Fibroblast of pulmonary artery (primary cell): ENCODE data around the gene OTOGL.
A peak's percentile ranks its signal among the peaks of the same experiment; 100 is the strongest.

Source experiments
- DNase-seq: peaks from one replicate; pipeline ENCODE4 v3.0.0-alpha.2; 2010; ENCODE audit warnings: low read depth
- H3K4me3 ChIP-seq: replicated peaks from 2 replicates; pipeline ENCODE4 v1.5.1; 2011; ENCODE audit warnings: low read depth, mild to moderate bottlenecking, control low read depth, low read length, moderate library complexity
- TF ChIP-seq, protein P1 (sequence below): IDR thresholded peaks from 2 replicates; pipeline ENCODE4 v1.5.1; 2011; ENCODE audit warnings: mild to moderate bottlenecking, control low read depth, low read length, inconsistent platforms; ENCODE audit errors: missing control alignments

Gene OTOGL

GRCh38 chr12:80154261-80154660, 54.9 kb downstream of the OTOGL start:
- peak; percentile 26 for DNase-seq
- TF ChIP-seq, protein P1, sequence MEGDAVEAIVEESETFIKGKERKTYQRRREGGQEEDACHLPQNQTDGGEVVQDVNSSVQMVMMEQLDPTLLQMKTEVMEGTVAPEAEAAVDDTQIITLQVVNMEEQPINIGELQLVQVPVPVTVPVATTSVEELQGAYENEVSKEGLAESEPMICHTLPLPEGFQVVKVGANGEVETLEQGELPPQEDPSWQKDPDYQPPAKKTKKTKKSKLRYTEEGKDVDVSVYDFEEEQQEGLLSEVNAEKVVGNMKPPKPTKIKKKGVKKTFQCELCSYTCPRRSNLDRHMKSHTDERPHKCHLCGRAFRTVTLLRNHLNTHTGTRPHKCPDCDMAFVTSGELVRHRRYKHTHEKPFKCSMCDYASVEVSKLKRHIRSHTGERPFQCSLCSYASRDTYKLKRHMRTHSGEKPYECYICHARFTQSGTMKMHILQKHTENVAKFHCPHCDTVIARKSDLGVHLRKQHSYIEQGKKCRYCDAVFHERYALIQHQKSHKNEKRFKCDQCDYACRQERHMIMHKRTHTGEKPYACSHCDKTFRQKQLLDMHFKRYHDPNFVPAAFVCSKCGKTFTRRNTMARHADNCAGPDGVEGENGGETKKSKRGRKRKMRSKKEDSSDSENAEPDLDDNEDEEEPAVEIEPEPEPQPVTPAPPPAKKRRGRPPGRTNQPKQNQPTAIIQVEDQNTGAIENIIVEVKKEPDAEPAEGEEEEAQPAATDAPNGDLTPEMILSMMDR, result no peak
- no peak overlapping the region for H3K4me3 ChIP-seq

DNA sequence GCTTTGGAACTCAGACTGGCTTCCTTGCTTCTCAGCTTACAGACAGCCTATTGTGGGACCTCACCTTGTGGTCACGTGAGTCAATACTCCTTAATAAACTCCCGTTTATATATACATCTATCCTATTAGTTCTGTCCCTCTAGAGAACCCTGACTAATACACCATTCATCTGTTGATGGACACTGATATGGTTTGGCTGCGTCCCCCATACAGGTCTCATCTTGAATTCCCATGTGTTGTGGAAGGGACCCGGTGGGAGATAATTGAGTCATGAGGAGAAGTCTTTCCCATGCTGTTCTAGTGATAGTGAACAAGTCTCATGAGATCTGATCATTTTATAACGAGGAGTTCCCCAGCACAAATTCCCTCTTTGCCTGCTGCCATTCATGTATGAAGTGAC, 57.0 kb downstream of the OTOGL start:
- no peak overlapping the region for H3K4me3 ChIP-seq
- TF ChIP-seq, protein P1, result no peak
- no peak for DNase-seq

GRCh38 chr12:80157645-80158044, 58.3 kb downstream of the OTOGL start:
- TF ChIP-seq, protein P1, result no peak
- no peak overlapping the region for H3K4me3 ChIP-seq
- DNase-seq, result no peak

DNA sequence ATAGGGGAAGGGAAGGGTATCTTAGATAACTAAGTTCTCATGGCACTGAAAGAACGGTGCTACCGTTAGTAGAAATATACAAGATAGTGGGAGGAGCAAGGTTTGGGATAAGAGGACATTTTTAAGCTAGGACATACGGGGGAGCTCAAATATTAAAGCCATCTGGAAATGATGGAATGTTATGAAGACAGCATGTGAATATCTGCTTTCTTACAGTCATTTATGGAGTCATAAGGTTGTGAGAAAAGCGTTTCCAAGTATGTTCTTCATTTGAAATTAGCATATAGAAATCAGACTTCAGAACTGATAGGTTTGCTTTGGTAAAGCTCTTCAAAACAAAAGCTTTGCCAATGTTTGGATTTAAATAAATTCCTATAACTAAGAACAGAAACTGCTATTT, 62.3 kb downstream of the OTOGL start:
- H3K4me3 ChIP-seq, result no peak overlapping the region
- DNase-seq, result no peak
- TF ChIP-seq, protein P1, result no peak

GRCh38 chr12:80162177-80162576, 62.8 kb downstream of the OTOGL start:
- no peak overlapping the region for H3K4me3 ChIP-seq
- no peak for DNase-seq
- TF ChIP-seq, protein P1, result no peak

GRCh38 chr12:80165746-80166145, 66.4 kb downstream of the OTOGL start:
- H3K4me3 ChIP-seq, result no peak overlapping the region
- no peak for DNase-seq
- TF ChIP-seq, protein P1, result no peak

GRCh38 chr12:80166751-80167150, 67.4 kb downstream of the OTOGL start:
- no peak overlapping the region for H3K4me3 ChIP-seq
- no peak for DNase-seq
- TF ChIP-seq, protein P1, result no peak
